Activated naive CD4-positive, alpha-beta T cell (primary cell): ENCODE data around the gene FBXO34.

Experiments
- DNase-seq, 4 experiments: peaks; one replicate each; lab custom pipeline; 2025; lab: John Stamatoyannopoulos, UW

Gene FBXO34

GRCh38 chr14:55272387-55272786, 1.2 kb downstream of the FBXO34 start:
- no peak for DNase-seq

- DNase-seq = no peak
Observed at GRCh38 chr14:55272922-55273321, 1.7 kb downstream of the FBXO34 start.

- no peak for DNase-seq
Observed at GRCh38 chr14:55274146-55274545, 2.9 kb downstream of the FBXO34 start.

- DNase-seq = no peak
Observed at GRCh38 chr14:55274751-55275150, 3.5 kb downstream of the FBXO34 start.

- no peak for DNase-seq
Observed at GRCh38 chr14:55276736-55277135, 5.5 kb downstream of the FBXO34 start.

- no peak for DNase-seq
Observed at GRCh38 chr14:55277972-55278740, 6.9 kb downstream of the FBXO34 start.

GRCh38 chr14:55279384-55279783, 8.2 kb downstream of the FBXO34 start:
- DNase-seq = no peak

GRCh38 chr14:55281316-55281839, 10.2 kb downstream of the FBXO34 start:
- no peak for DNase-seq

- DNase-seq = no peak
Observed at GRCh38 chr14:55285048-55285652, 13.9 kb downstream of the FBXO34 start.

- no peak for DNase-seq
Observed at GRCh38 chr14:55288439-55288838, 17.2 kb downstream of the FBXO34 start.

- DNase-seq = no peak
Observed at GRCh38 chr14:55291480-55292081, 20.4 kb downstream of the FBXO34 start.

- no peak for DNase-seq
Observed at GRCh38 chr14:55294603-55295002, 23.4 kb downstream of the FBXO34 start.

GRCh38 chr14:55297611-55298499, 26.6 kb downstream of the FBXO34 start:
- DNase-seq = no peak

- no peak for DNase-seq
Observed at GRCh38 chr14:55298500-55298822, 27.2 kb downstream of the FBXO34 start.

GRCh38 chr14:55301437-55302121, 30.4 kb downstream of the FBXO34 start:
- no peak for DNase-seq

GRCh38 chr14:55302367-55303124, 31.3 kb downstream of the FBXO34 start:
- no peak for DNase-seq

- DNase-seq = no peak
Observed at GRCh38 chr14:55303125-55303499, 31.9 kb downstream of the FBXO34 start.

- no peak for DNase-seq
Observed at GRCh38 chr14:55303691-55304145, 32.5 kb downstream of the FBXO34 start.

- DNase-seq = no peak
Observed at GRCh38 chr14:55306938-55307589, 35.8 kb downstream of the FBXO34 start.

- no peak for DNase-seq
Observed at GRCh38 chr14:55309154-55309553, 37.9 kb downstream of the FBXO34 start.
